ENCODE data around the gene MAN2A1.

The MAN2A1 gene

GRCh38 chr5:109703166-109703565 is 13.4 kb downstream of the MAN2A1 start:
- H3K9me2 ChIP-seq (replicated peaks; ENCODE audit: insufficient read depth, low read length), result no peaks in the 10 kb centered on the region
- H3F3A ChIP-seq (ENCODE audit: insufficient read depth, low read length), result peaks cover 7% of the 10 kb centered on the region
- no peak overlapping the region for H3K9ac ChIP-seq (ENCODE audit: low read length)
- H3K27me3 ChIP-seq (replicated peaks; ENCODE audit: insufficient read depth, low read length), result no peaks in the 10 kb centered on the region
- peaks cover 66% of the 10 kb centered on the region for H3K4me1 ChIP-seq (ENCODE audit: low read length)
- no peak overlapping the region for H3K4me3 ChIP-seq (ENCODE audit: low read length)
- peaks cover 8% of the 10 kb centered on the region for H3K36me3 ChIP-seq (replicated peaks; ENCODE audit: insufficient read depth, low read length)
- no peaks in the 10 kb centered on the region for H3K9me3 ChIP-seq (replicated peaks; ENCODE audit: insufficient read depth, low read length)
- no peak overlapping the region for H3K27ac ChIP-seq (ENCODE audit: low read length)
- H4K20me1 ChIP-seq (ENCODE audit: insufficient read depth, low read length), result peaks cover 60% of the 10 kb centered on the region
- no peak overlapping the region for H2AFZ ChIP-seq (ENCODE audit: low read length)
- no peak overlapping the region for H3K4me2 ChIP-seq (ENCODE audit: low read depth, low read length)
- no peak for DNase-seq
- TF ChIP-seq EZH2 (optimal IDR thresholded peaks at IDR 0.05; ENCODE audit: low read depth, low read length) (no peak), EZH2phosphoT487 (IDR thresholded peaks at IDR 0.05; ENCODE audit: low read length) (no peak)
- TF ChIP-seq, protein P1, sequence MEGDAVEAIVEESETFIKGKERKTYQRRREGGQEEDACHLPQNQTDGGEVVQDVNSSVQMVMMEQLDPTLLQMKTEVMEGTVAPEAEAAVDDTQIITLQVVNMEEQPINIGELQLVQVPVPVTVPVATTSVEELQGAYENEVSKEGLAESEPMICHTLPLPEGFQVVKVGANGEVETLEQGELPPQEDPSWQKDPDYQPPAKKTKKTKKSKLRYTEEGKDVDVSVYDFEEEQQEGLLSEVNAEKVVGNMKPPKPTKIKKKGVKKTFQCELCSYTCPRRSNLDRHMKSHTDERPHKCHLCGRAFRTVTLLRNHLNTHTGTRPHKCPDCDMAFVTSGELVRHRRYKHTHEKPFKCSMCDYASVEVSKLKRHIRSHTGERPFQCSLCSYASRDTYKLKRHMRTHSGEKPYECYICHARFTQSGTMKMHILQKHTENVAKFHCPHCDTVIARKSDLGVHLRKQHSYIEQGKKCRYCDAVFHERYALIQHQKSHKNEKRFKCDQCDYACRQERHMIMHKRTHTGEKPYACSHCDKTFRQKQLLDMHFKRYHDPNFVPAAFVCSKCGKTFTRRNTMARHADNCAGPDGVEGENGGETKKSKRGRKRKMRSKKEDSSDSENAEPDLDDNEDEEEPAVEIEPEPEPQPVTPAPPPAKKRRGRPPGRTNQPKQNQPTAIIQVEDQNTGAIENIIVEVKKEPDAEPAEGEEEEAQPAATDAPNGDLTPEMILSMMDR (IDR thresholded peaks at IDR 0.05; ENCODE audit: low read length), result no peak
- H3K79me2 ChIP-seq (ENCODE audit: low read length), result peaks cover 100% of the 10 kb centered on the region

- Histone ChIP-seq H3K4me3 (ENCODE audit: low read length) (no peak overlapping the region), H3K4me1 (ENCODE audit: low read length) (peaks cover 60% of the 10 kb centered on the region), H3K9me2 (replicated peaks; ENCODE audit: insufficient read depth, low read length) (no peaks in the 10 kb centered on the region), H3K9ac (ENCODE audit: low read length) (no peak overlapping the region), H3K4me2 (ENCODE audit: low read depth, low read length) (no peak overlapping the region), H3K79me2 (ENCODE audit: low read length) (peaks cover 100% of the 10 kb centered on the region), H3K36me3 (replicated peaks; ENCODE audit: insufficient read depth, low read length) (peaks cover 8% of the 10 kb centered on the region), H2AFZ (ENCODE audit: low read length) (no peak overlapping the region), H3K9me3 (replicated peaks; ENCODE audit: insufficient read depth, low read length) (no peaks in the 10 kb centered on the region), H3K27ac (ENCODE audit: low read length) (no peak overlapping the region), H4K20me1 (ENCODE audit: insufficient read depth, low read length) (peaks cover 66% of the 10 kb centered on the region), H3K27me3 (replicated peaks; ENCODE audit: insufficient read depth, low read length) (no peaks in the 10 kb centered on the region), H3F3A (ENCODE audit: insufficient read depth, low read length) (peaks cover 8% of the 10 kb centered on the region)
- TF ChIP-seq, protein P1 (IDR thresholded peaks at IDR 0.05; ENCODE audit: low read length), result no peak
- no peak for TF ChIP-seq EZH2phosphoT487 (IDR thresholded peaks at IDR 0.05; ENCODE audit: low read length)
- no peak for TF ChIP-seq EZH2 (optimal IDR thresholded peaks at IDR 0.05; ENCODE audit: low read depth, low read length)
- DNase-seq, result no peak
Observed at GRCh38 chr5:109703829-109704228, 14.1 kb downstream of the MAN2A1 start.

- no peaks in the 10 kb centered on the region for H3K9me3 ChIP-seq (replicated peaks; ENCODE audit: insufficient read depth, low read length)
- H3K4me2 ChIP-seq (ENCODE audit: low read depth, low read length), result no peak overlapping the region
- H3K4me1 ChIP-seq (ENCODE audit: low read length), result peaks cover 55% of the 10 kb centered on the region
- no peak overlapping the region for H2AFZ ChIP-seq (ENCODE audit: low read length)
- no peak overlapping the region for H3K4me3 ChIP-seq (ENCODE audit: low read length)
- H3K79me2 ChIP-seq (ENCODE audit: low read length), result peaks cover 100% of the 10 kb centered on the region
- H3K9ac ChIP-seq (ENCODE audit: low read length), result no peak overlapping the region
- H3K36me3 ChIP-seq (replicated peaks; ENCODE audit: insufficient read depth, low read length), result peaks cover 8% of the 10 kb centered on the region
- H3K27me3 ChIP-seq (replicated peaks; ENCODE audit: insufficient read depth, low read length), result no peaks in the 10 kb centered on the region
- no peaks in the 10 kb centered on the region for H3K9me2 ChIP-seq (replicated peaks; ENCODE audit: insufficient read depth, low read length)
- peaks cover 8% of the 10 kb centered on the region for H3F3A ChIP-seq (ENCODE audit: insufficient read depth, low read length)
- TF ChIP-seq, protein P1 (IDR thresholded peaks at IDR 0.05; ENCODE audit: low read length), result no peak
- TF ChIP-seq EZH2phosphoT487 (IDR thresholded peaks at IDR 0.05; ENCODE audit: low read length), result no peak
- TF ChIP-seq EZH2 (optimal IDR thresholded peaks at IDR 0.05; ENCODE audit: low read depth, low read length), result no peak
- no peak overlapping the region for H3K27ac ChIP-seq (ENCODE audit: low read length)
- DNase-seq, result no peak
- H4K20me1 ChIP-seq (ENCODE audit: insufficient read depth, low read length), result peaks cover 72% of the 10 kb centered on the region
Observed at GRCh38 chr5:109704282-109704952, 14.7 kb downstream of the MAN2A1 start.

All from MM.1S (cell line).